HS-5 (cell line): ENCODE measurements around the gene TUFM.
"Not testable (repeated sequence)": the region's sequence is repeated elsewhere in the genome, so short reads cannot be mapped to it uniquely, and the experiment has no call there.

Experiments used
- DNase-seq: peaks from one replicate; pipeline ENCODE4 v3.0.0-alpha.2; 2012; ENCODE audit warnings: low read depth

Gene TUFM

DNA sequence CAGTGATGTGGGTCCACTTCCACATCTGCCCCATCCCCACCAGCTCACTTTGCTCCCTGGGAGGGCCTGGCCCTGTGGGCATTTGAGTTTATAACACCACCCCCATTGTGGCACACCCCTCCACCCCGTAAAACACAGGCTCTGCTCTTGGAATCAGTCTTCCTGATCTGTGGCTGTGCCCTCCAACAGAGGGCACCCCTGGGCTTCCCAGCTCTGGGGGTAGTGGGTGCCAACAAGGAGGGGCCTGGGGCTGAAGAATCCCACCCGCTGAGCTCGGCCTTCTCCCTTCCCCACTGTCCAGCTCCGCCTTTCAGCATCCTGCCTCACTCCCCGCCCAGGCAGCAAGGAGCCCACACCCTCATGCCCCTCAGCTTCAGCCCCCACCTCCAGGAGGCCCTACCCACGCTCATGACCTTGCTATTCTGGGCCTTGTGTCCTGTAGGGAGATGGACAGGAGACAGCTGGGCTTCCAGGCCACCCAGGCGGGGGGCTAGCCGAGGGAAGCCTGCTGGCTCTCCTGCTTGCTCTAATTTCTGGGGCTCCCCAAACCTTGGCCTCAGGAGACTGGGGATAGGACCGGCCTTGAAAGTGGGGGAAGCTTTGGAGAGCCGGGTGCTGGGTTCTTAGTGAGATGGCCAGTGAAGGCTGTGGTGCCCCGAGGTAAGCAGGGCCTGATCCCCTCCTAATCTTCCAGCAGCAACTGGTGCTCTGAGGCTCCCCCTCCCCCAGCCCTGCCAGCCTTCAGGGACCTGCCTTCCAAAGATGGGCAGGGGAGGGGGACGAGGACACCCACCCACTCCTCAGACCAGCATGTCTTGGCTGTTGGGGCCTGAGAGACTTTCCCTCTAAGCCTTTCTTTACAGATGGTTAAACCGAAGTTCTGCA, 29.2 kb upstream of the TUFM start:
- no peak for DNase-seq

GRCh38 chr16:28874406-28874805, 28.3 kb upstream of the TUFM start:
- no peak for DNase-seq

DNA sequence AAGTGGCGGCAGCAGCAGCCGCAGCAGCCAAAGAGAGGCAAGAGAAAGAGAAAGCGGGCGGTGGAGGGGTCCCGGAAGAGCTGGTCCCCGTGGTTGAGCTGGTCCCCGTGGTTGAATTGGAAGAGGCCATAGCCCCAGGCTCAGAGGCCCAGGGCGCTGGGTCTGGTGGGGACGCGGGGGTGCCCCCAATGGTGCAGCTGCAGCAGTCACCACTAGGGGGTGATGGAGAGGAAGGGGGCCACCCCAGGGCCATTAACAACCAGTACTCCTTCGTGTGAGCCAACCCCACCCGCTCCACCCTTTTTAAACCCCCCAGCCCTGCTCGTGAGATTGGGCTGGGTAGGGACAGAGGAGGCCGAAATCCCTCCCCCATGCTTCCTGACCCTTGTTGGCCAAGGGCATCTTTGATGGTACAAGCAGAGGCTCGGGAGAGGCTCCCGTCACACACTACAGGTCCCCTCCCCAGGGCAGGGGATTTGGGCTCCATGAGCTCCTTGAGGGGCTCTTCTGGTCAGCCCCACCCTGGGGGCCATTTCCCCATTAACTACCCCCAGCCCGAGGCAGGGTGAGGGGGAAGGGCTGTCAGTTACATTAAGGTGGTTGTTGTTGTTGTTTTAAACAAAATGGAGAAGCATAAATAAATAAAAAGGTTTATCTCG, 27.5 kb upstream of the TUFM start:
- no peak for DNase-seq

- DNase-seq: no peak
Observed at GRCh38 chr16:28872952-28873351, 26.8 kb upstream of the TUFM start.

- DNase-seq: no peak
Observed at GRCh38 chr16:28869201-28869600, 23.1 kb upstream of the TUFM start.

- DNase-seq: not testable (repeated sequence)
Observed at GRCh38 chr16:28867646-28868045, 21.5 kb upstream of the TUFM start.

- DNase-seq: no peak
Observed at GRCh38 chr16:28867241-28867640, 21.1 kb upstream of the TUFM start.

DNA sequence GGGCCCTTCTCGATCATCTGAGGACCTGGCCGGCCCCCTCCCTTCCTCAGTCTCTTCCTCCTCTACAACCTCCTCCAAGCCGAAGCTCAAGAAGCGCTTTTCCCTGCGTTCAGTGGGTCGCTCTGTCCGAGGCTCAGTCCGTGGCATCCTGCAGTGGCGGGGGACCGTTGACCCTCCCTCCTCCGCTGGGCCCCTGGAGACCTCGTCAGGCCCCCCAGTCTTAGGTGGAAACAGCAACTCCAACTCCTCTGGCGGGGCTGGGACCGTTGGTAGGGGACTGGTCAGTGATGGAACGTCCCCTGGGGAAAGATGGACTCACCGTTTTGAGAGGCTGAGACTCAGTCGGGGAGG, 20.3 kb upstream of the TUFM start:
- no peak for DNase-seq

GRCh38 chr16:28865722-28866453, 19.7 kb upstream of the TUFM start:
- no peak for DNase-seq

DNA sequence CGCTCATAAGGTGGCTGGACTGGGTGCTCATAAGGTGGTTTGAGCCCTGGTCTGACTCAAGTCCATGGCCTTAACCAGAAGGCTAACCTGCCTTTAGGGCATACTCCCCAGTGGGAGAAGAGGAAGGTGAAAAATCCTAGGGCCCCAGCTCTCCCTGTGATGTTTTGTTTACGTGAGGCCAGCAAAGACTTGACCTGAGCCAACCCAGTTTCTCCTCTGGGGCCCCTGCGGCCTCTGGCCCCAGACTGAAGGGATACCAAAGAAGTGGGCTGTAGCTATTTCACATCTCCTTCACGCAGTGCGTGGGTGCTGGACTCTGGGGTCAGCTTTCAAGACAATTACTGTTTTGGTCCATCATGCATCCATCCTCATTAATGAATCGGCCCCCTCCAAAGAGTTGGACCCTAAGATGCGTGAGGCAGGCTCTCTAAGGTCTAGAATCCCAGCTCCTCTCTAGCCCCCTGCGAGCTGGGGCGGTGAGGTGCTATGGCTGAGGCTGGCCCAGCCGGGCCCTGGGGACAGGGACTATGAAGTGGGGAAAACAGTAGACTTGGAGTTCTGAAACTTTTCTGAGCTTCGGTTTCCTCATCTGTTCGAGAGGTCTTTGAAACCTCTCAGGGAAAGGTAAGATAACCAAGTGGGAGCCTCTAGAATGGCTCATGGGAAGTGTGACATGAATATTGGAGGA, 19.0 kb upstream of the TUFM start:
- DNase-seq: no peak

- DNase-seq: no peak
Observed at GRCh38 chr16:28863929-28864793, 18.0 kb upstream of the TUFM start.

DNA sequence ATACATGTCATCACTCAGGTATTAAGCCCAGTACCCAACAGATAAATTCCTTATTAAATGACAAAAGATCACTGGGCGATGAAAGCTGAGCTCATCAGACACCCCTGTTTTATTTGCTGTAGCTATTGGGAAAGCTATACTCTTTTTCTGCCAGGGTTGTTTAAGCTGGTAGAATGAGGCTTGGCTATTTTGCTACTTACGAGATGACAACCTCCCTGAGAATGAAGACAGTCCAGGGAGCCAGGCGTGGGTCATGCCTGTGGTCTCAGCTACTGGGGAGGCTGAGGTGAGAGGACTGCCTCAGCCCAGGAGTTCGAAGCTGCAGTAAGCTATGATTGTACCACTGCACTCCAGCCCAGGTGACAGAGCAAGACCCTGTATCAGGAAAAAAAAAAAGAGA, 13.2 kb upstream of the TUFM start:
- no peak for DNase-seq

DNA sequence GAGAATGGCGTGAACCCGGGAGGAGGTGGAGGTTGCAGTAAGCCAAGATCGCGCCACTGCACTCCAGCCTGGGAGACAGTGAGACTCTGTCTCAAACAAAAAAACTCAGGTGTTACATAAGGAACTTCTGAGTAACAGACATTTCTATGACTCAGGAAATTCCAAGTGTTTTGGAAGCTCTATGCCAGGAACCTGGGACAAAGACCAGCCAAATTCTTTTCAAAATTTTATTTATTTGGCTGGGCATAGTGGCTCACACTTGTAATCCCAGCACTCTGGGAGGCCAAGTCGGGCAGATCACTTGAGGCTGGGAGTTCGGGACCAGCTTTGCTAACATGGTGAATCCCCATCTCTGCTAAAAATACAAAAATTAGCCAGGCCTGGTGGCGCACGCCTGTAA, 12.3 kb upstream of the TUFM start:
- DNase-seq: no peak

- DNase-seq: no peak
Observed at GRCh38 chr16:28846933-28847273, 755 bp upstream of the TUFM start.

DNA sequence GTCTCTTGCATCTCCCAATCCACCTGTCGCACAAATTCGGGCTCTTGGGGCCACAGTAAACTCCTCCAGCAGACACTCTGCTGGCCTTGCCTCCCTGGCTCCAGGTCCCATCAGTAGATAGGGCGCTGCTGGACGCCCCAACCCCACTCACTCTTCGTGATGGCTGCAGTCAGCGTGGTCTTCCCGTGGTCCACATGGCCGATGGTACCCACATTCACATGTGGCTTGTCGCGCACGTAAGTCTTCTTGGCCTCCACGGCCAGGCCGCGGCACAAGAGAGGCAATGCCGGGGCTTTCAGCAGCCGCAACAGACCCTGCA, 428 bp downstream of the TUFM start:
- no peak for DNase-seq

DNA sequence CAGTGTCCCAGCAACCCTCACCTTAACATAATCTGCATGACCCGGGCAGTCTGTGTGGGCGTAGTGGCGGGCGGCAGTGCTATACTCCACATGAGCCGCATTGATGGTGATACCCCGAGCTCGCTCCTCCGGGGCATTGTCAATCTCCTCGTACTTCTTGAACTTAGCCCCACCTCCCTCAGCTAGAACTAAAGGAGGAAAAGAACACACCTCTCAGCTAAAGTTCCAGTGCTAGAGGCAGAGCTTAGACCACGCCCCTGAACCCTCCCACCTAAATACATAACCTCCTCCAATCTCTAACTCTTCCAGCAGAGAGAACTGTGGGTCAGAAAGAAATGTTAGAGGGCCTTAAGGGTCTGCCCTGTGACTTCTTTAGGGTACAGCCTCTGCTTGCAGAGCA, 855 bp downstream of the TUFM start:
- no peak for DNase-seq

DNA sequence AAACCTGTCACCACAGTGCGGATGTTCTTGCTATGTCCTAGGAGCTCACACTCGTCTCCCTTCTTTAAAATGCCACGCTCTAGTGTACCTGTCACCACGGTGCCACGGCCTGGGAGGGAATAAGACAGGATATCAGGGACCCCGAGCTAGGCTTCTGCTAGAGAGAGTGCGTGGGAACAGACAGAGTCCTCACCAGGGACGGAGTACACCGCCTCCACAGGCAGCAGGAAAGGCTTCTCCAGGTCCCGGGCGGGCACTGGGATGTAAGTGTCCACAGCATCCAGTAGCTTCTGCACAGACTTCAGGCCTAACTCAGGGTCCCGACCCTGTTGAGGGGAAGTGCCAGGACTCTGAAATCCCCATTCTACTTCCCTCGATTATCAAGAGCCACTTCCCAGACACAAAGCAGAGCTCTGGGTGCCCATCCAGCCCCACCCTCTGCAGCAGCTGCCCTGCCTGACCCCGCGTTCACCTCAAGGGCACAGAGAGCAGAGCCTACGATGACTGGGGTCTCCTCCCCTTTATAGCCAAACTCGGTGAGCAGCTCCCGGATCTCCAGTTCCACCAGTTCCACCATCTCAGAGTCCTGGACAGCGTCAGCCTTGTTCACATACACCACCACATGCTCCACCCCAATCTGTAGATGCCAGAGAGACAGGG, 1.8 kb downstream of the TUFM start:
- DNase-seq: no peak

DNA sequence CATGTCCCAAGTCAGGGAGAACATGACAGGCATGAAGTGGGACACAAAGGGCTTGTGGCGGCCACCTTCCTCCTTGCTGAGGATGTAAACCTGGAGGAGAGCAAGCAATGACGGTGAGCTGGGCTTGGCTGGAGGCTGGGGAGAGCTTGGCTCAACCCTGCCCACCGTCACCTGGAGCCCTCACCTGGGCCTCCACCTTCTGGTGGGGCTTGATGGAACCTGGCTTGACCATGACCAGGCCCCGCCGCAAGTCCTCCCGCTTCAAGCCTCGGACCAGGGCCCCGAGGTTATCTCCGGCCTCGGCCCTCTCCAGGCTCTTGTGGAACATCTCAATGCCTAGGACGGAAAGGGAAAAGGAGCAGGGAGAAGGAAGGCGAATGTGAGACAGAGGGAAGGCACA, 2.4 kb downstream of the TUFM start:
- no peak for DNase-seq

DNA sequence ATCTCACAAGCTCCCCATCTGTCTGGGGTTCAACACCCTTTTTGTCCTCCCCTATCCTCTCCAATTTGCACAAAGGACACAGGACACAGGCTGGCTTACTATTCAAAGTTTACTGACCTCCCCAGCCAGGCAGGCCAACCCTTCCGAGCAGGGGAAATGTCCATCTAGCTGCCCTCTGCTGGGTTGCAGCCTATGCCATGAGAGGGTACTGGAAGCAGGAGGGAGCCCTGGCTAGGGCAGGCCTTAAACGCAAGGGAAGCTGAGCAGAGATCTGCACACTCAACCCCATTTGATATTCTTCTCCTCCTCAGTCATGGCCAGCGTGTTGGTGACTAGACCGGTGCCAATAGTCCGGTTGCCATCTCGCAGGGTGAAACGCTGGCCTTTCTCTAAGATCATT, 3.5 kb downstream of the TUFM start:
- DNase-seq: no peak

GRCh38 chr16:28839899-28840298, 6.2 kb downstream of the TUFM start:
- DNase-seq: no peak

- DNase-seq: no peak
Observed at GRCh38 chr16:28839004-28839639, 7.0 kb downstream of the TUFM start.
